Transverse colon (tissue), 4 donors: Measurements from ENCODE around the gene TDO2.

Experiments
- CTCF ChIP-seq, 5 experiments: fragments of 200-600 bp in 3 of 5; fragments of 450-650 bp in 2 of 5; sonication (generic) in 3 of 5; IDR thresholded peaks; 1 replicate in 2 of 5; 2 replicates in 3 of 5; pipeline ENCODE4 v1.5.1; 2016 to 2017; ENCODE audit warnings: antibody characterized with exemption in 5 of 5, inconsistent platforms in 3 of 5, mild to moderate bottlenecking in 2 of 5, moderate library complexity in 1 of 5
- EP300 ChIP-seq: sonication (generic); formaldehyde crosslinking; IDR thresholded peaks from one replicate; pipeline ENCODE4 v1.6.1; 2017; ENCODE audit warnings: antibody characterized with exemption, low read depth
- POLR2A ChIP-seq: fragments of 450-650 bp; IDR thresholded peaks from one replicate; pipeline ENCODE4 v1.6.1; 2016; ENCODE audit warnings: antibody characterized with exemption, mild to moderate bottlenecking, moderate library complexity
- POLR2AphosphoS5 ChIP-seq, 3 donors: sonication (generic); formaldehyde crosslinking; IDR thresholded peaks; one replicate each; pipeline ENCODE4 v1.6.1; 2016; ENCODE audit warnings: antibody characterized with exemption in 3 of 3

- TF ChIP-seq CTCF (IDR thresholded peaks at IDR 0.05): no peak
- no peak for TF ChIP-seq POLR2AphosphoS5 (IDR thresholded peaks at IDR 0.05)
- TF ChIP-seq POLR2A: no peak
- no peak for TF ChIP-seq EP300
These were observed 24.9 kb upstream of the TDO2 start for GRCh38 chr4:155878611-155879010.
